GM12878 (cell line): ENCODE measurements around the gene COTL1. TPM values are rescaled to one million over a fixed set of nuclear protein-coding genes. Genes with fewer than 3 reads are reported as not detected.

ENCODE experiments used
- ATAC-seq: fragments of 200-7000 bp; cut with Tn5 transposase; 3 replicates; pipeline ENCODE4 v1.9.1; 2020; ENCODE audit warnings: mild to moderate bottlenecking, moderate library complexity
- BruUV-seq: library from RNA; stranded (reverse); fragments of 400-500 nt; replicated peaks from 2 replicates; lab custom pipeline; 2021; lab: Mats Ljungman, UMichigan
- CTCF ChIA-PET: fragments of 300-600 bp; sonication (Branson Sonifier 250); formaldehyde crosslinking; extraction: SDS; loops from one replicate; lab custom pipeline; 2021; ENCODE audit warnings: inconsistent platforms; lab: Yijun Ruan, JAX
- POLR2A ChIA-PET: fragments of 350-600 bp; formaldehyde crosslinking; extraction: SDS; loops from one replicate; lab custom pipeline; 2021; ENCODE audit warnings: inconsistent platforms; lab: Charles Lee
- RAD21 ChIA-PET: fragments of 300-600 bp; sonication (Branson Sonifier 250); formaldehyde crosslinking; loops from one replicate; lab custom pipeline; 2023; ENCODE audit warnings: antibody characterized with exemption; ENCODE audit not compliant: unreplicated experiment; lab: Charles Lee
- SMC1A ChIA-PET: fragments of 300-600 bp; sonication (Branson Sonifier 250); formaldehyde crosslinking; loops from one replicate; lab custom pipeline; 2023; ENCODE audit not compliant: unreplicated experiment, uncharacterized antibody; lab: Charles Lee
- DNase-seq: peaks from one replicate; pipeline ENCODE4 v3.0.0-alpha.2; 2011; ENCODE audit warnings: low read depth, low spot score
- FAIRE-seq: peaks from 3 replicates; lab custom pipeline; 2011; peaks lifted over from hg19 to GRCh38; lab: Jason Lieb, UNC
- H2AFZ ChIP-seq: 2 replicates; pipeline ENCODE4 v1.6.0; 2011; ENCODE audit warnings: low read depth, low read length, control low read depth; ENCODE audit not compliant: control insufficient read depth
- H3K27ac ChIP-seq: 2 replicates; pipeline ENCODE4 v1.5.1; 2011; ENCODE audit warnings: control low read depth; ENCODE audit not compliant: control insufficient read depth, insufficient read depth
- H3K27me3 ChIP-seq, 2 experiments: replicated peaks in 1 of 2; 2 replicates each; pipeline versions ENCODE4 v1.6.0 to v1.6.1; 2011; ENCODE audit warnings: low read length in 1 of 2; ENCODE audit not compliant: control insufficient read depth in 2 of 2, insufficient read depth in 2 of 2
- H3K36me3 ChIP-seq, 2 experiments: 2 replicates each; pipeline ENCODE4 v1.5.1; 2011; ENCODE audit warnings: low read length in 1 of 2; ENCODE audit not compliant: control insufficient read depth in 2 of 2, insufficient read depth in 2 of 2
- H3K4me1 ChIP-seq: 2 replicates; pipeline ENCODE4 v1.6.1; 2011; ENCODE audit warnings: mild to moderate bottlenecking, low read length, moderate library complexity, mixed read lengths; ENCODE audit not compliant: control insufficient read depth, insufficient read depth
- H3K4me2 ChIP-seq: 2 replicates; pipeline ENCODE4 v1.6.0; 2011; ENCODE audit warnings: control low read depth; ENCODE audit not compliant: control insufficient read depth, insufficient read depth
- H3K4me3 ChIP-seq: fragments of 200-600 bp; sonication (generic); 2 replicates; pipeline ENCODE4 v1.5.1; 2016
- H3K79me2 ChIP-seq: 2 replicates; pipeline ENCODE4 v1.6.0; 2011; ENCODE audit warnings: low read length; ENCODE audit not compliant: control insufficient read depth, insufficient read depth
- H3K9ac ChIP-seq: 2 replicates; pipeline ENCODE4 v1.8.0; 2011; ENCODE audit warnings: low read length, control low read depth, mixed read lengths; ENCODE audit not compliant: control insufficient read depth, insufficient read depth
- H3K9me3 ChIP-seq: replicated peaks from 3 replicates; pipeline ENCODE4 v1.5.1; 2011; ENCODE audit warnings: mild to moderate bottlenecking, low read length; ENCODE audit not compliant: control insufficient read depth, insufficient read depth
- H4K20me1 ChIP-seq: 2 replicates; pipeline ENCODE4 v1.6.0; 2011; ENCODE audit not compliant: control insufficient read depth, insufficient read depth
- CHD2 ChIP-seq: IDR thresholded peaks from 2 replicates; pipeline ENCODE4 v1.6.1; 2011; ENCODE audit warnings: low read depth, low read length, improper control_type of control experiment, borderline replicate concordance
- DPF2 ChIP-seq: fragments of 450-650 bp; IDR thresholded peaks from 2 replicates; pipeline ENCODE4 v1.6.1; 2017; ENCODE audit warnings: mild to moderate bottlenecking
- GABPA ChIP-seq: IDR thresholded peaks from 2 replicates; pipeline ENCODE4 v1.6.1; 2014; ENCODE audit warnings: antibody characterized with exemption, low read depth, mild to moderate bottlenecking, inconsistent platforms
- IRF3 ChIP-seq: fragments of 450-650 bp; IDR thresholded peaks from 2 replicates; pipeline ENCODE4 v1.6.1; 2014; ENCODE audit warnings: mild to moderate bottlenecking
- MEF2B ChIP-seq: fragments of 450-650 bp; IDR thresholded peaks from 2 replicates; pipeline ENCODE4 v1.6.1; 2018; ENCODE audit warnings: mild to moderate bottlenecking, moderate library complexity; ENCODE audit not compliant: partially characterized antibody, poor library complexity, severe bottlenecking
- MLLT1 ChIP-seq: fragments of 450-650 bp; IDR thresholded peaks from 2 replicates; pipeline ENCODE4 v1.6.1; 2016; ENCODE audit warnings: mild to moderate bottlenecking
- MXI1 ChIP-seq: fragments of 150-350 bp; IDR thresholded peaks from 2 replicates; pipeline ENCODE4 v1.6.1; 2011; ENCODE audit warnings: low read depth, mild to moderate bottlenecking, inconsistent platforms, low read length, improper control_type of control experiment
- SPI1 ChIP-seq: IDR thresholded peaks from 2 replicates; pipeline ENCODE4 v1.6.1; 2011; ENCODE audit warnings: low read depth, mild to moderate bottlenecking, low read length, moderate library complexity, borderline replicate concordance; ENCODE audit not compliant: insufficient read depth
- WRNIP1 ChIP-seq: IDR thresholded peaks from 2 replicates; pipeline ENCODE4 v1.6.1; 2011; ENCODE audit warnings: low read depth, low read length, improper control_type of control experiment, borderline replicate concordance
- YY1 ChIP-seq: IDR thresholded peaks from 2 replicates; pipeline ENCODE4 v1.6.1; 2011; ENCODE audit warnings: low read depth, mild to moderate bottlenecking, low read length
- ZNF207 ChIP-seq: fragments of 450-650 bp; IDR thresholded peaks from 2 replicates; pipeline ENCODE4 v1.6.1; 2014; ENCODE audit warnings: antibody characterized with exemption, mild to moderate bottlenecking, borderline replicate concordance
- WGBS: methylation state at CpG from one replicate; pipeline ENCODE4 v1.1.6; 2016; ENCODE audit warnings: low lambda C conversion rate; ENCODE audit not compliant: insufficient replicate concordance, insufficient coverage; ENCODE audit errors: missing lambda C conversion rate; 5-methylcytosine and 5-hydroxymethylcytosine counted together
- in situ Hi-C: fragments of 300-500 bp; cut with MboI; formaldehyde crosslinking; loops from 9 replicates; pipeline ENCODE4 v1.14.3; 2018; ENCODE audit warnings: mixed read lengths
- intact Hi-C: fragments of 100-400 bp; cut with micrococcal nuclease; formaldehyde crosslinking; loops from one replicate; pipeline ENCODE4 v1.14.2; 2022; ENCODE audit not compliant: unreplicated experiment
- polyA plus RNA-seq, 11 experiments: library from polyadenylated mRNA; depleted of rRNA in 4 of 11; unstranded in 6 of 11; stranded (reverse) in 5 of 11; fragments of >200 nt; fragmentation: Nextera tagmentation in 4 of 11; fragmentation: Illumina TruSeq in 1 of 11; extraction: Ambion mirVana in 4 of 11; extraction: Trizol in 1 of 11; gene quantifications; 1 replicate in 1 of 11; 2 replicates in 10 of 11; pipeline versions ENCODE4 v1.2.1 to v1.2.3, GENCODE V29; 2011 to 2016; ENCODE audit warnings: inconsistent platforms in 2 of 11, missing spikeins in 2 of 11, low read depth in 1 of 11
- total RNA-seq, 4 experiments: library from RNA; depleted of rRNA in 3 of 4; stranded (reverse); fragments of >200 nt in 3 of 4; fragmentation: Illumina TruSeq in 1 of 4; extraction: Trizol in 1 of 4; gene quantifications; 2 replicates each; pipeline versions ENCODE4 v1.2.1 to v1.2.3, GENCODE V29; 2013 to 2021

Gene COTL1
- total and polyA plus RNA-seq, 10 of the 15 experiments (the other 5 are each of a cell fraction or from before 2014, with no cell fraction given) = 140 to 894 (median 330) TPM

- Histone ChIP-seq H3K27ac (peak overlapping the region; percentile 89), H3K9ac (peak overlapping the region; percentile 68), H3K4me1 (peaks cover 81% of the 10 kb centered on the region), H3K4me2 (peak overlapping the region; percentile 75), H3K36me3 (peaks cover 19 to 20% of the 10 kb centered on the region in 2 experiments), H4K20me1 (no peaks in the 10 kb centered on the region), H3K9me3 (no peaks in the 10 kb centered on the region), H2AFZ (no peak overlapping the region), H3K79me2 (peaks cover 92% of the 10 kb centered on the region), H3K27me3 (no peaks in the 10 kb centered on the region), H3K4me3 (peak overlapping the region; percentile 56; the same call in 1 of the 2 replicates)
- BruUV-seq = no TSS peak
- TF ChIP-seq ZNF207 (no peak), CHD2 (no peak), IRF3 (no peak), DPF2 (no peak), GABPA (no peak), MXI1 (0 out of 2 replicates have a peak, but pooled peaks have one; percentile 2), SPI1 (peak; percentile 53), MEF2B (peak; percentile 34), YY1 (0 out of 2 replicates have a peak, but pooled peaks have one; percentile 0), MLLT1 (peak; percentile 14; the same call in 1 of the 2 replicates), WRNIP1 (no peak)
- in situ Hi-C loops = no loop called here
- no peak for FAIRE-seq
- POLR2A ChIA-PET = interaction anchor here (0.8 to 16.2 kb wide), 7 partner anchors 8 to 84 kb away, joined by 3 to 214 read pairs (median 6); partner anchors contain the start of gene COTL1
- CTCF ChIA-PET = interaction anchor here (0.6 to 3.9 kb wide), 13 partner anchors 10 to 483 kb away, joined by 3 to 33 read pairs (median 4); no protein-coding TSS in a partner anchor
- RAD21 ChIA-PET = interaction anchor here (0.9 to 13.6 kb wide), 11 partner anchors 9 to 132 kb away, joined by 3 to 224 read pairs (median 6); partner anchors contain the start of gene COTL1
- 1% methylated on average over 6 of the region's 6 CpGs for WGBS
- intact Hi-C loops = no loop called here
- no peak for ATAC-seq
- DNase-seq = no peak
- SMC1A ChIA-PET = interaction anchor here (1.1 to 14.5 kb wide), 9 partner anchors 9 to 141 kb away, joined by 3 to 229 read pairs (median 6); partner anchors contain the start of genes COTL1 and MEAK7
Observed at GRCh38 chr16:84597528-84597896, 20.4 kb downstream of the COTL1 start.
